GM19467 (cell line): Measurements from ENCODE around the gene THAP11.

Experiments
- ATAC-seq: cut with Tn5 transposase; IDR thresholded peaks from one replicate; pipeline ENCODE4 v1.9.1; 2021; ENCODE audit warnings: mild to moderate bottlenecking, moderate library complexity; ENCODE audit not compliant: unreplicated experiment

THAP11 gene

DNA sequence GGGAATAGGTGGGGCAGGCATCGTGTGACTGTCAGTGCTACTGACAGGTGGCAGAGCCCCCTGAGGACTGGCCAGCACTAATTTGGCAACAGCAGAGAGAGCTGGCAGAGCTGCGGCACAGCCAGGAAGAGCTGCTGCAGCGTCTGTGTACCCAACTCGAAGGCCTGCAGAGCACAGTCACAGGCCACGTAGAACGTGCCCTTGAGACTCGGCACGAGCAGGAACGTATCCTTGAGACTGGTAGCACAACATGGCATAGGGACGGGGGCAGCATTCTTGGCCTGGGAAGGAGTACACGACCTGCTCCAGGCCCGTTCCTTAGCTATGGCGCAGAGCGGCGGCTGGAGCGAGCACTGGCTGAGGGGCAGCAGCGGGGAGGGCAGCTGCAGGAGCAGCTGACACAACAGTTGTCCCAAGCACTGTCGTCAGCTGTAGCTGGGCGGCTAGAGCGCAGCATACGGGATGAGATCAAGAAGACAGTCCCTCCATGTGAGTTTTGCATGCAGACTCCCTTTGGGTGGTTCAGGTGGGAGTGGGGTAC lies 39.6 kb downstream of the THAP11 start:
- no peak for ATAC-seq

- ATAC-seq: no peak
Observed at GRCh38 chr16:67882374-67883145, 40.4 kb downstream of the THAP11 start.

GRCh38 chr16:67883146-67883871 lies 41.2 kb downstream of the THAP11 start:
- ATAC-seq: no peak

DNA sequence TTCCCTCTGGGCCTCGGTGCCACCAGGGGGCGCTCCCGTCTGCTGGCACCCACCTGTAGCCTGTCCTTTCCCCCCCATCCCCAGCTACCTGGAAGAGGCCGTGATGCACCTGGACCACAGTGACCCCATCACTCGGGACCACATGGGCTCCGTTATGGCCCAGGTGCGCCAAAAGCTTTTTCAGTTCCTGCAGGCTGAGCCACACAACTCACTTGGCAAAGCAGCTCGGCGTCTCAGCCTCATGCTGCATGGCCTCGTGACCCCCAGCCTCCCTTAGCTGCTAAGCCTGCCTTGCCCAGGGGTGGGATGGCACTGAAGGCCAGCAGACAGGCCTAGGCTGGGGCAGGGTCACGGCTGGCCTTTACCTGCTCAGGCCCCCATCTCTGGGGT lies 41.7 kb downstream of the THAP11 start:
- no peak for ATAC-seq

DNA sequence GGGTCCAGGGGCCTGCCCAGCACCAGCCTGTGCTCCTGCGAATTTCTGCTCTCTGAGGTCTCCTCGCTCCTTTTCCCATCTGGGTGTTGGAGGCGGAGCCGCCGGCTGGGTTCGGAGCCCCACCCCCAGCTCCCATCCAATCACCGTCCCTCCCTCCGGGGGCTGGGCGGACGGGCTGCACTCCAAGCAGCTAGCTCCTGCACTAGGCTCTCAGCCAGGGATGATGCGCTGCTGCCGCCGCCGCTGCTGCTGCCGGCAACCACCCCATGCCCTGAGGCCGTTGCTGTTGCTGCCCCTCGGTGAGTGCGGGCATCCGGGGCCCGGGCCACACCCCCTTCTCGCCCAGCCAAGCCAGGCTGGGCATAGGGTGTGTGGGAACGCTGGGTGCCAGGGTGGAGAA lies 42.6 kb downstream of the THAP11 start, which contains the start of gene NRN1L:
NRN1L (plus strand) TSS at position 202 of the 400 bp plus-strand sequence; CDS start at position 221, 19 bp downstream.
- no peak for ATAC-seq

GRCh38 chr16:67885545-67885944 lies 43.4 kb downstream of the THAP11 start:
- ATAC-seq: no peak

DNA sequence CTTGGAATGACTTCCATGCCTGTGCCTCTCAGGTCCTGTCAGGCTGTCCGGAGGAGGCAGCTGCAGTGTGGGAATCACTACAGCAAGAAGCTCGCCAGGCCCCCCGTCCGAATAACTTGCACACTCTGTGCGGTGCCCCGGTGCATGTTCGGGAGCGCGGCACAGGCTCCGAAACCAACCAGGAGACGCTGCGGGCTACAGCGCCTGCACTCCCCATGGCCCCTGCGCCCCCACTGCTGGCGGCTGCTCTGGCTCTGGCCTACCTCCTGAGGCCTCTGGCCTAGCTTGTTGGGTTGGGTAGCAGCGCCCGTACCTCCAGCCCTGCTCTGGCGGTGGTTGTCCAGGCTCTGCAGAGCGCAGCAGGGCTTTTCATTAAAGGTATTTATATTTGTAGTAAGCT lies 43.9 kb downstream of the THAP11 start:
- ATAC-seq: no peak

DNA sequence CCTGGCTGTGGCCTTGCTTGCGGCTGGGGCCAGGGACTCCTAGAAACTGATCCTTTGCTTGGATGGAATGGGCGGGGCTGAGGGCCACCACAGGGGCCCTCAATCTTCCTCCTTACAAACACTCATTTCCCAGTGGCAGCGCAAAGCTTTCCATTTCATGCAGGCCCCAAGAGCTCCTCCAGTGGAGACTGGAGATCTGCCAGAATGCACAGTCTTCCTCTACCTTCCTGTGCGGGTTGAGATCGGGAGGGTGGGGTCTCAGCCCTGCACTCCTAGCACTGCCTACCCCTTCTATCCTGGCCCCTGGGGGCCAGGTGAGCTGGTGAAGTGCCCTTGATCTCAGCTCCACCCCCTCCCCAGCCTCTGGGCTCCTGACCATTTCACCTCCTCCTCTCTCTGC lies 44.3 kb downstream of the THAP11 start:
- no peak for ATAC-seq

DNA sequence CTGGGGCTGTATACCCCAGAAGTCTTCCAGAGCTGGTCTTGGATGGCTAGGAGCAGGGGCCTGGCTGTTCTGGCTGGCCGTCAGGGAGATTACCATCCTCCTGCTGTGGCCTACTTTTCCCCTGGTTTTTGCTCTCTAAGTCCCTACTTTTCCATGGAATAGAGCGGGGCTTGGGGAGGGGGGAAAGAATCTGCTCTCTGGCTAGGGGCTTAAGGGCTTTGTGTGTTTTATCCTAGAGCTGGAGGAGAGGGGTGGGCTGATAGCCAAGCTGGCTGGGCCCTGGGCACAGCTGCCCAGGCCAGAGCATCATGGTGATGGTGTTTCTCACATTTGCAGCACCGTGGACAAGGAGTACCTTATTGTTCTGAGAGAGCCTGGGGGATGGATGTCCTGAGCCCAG lies 46.2 kb downstream of the THAP11 start:
- ATAC-seq: no peak

- ATAC-seq: no peak
Observed at GRCh38 chr16:67892375-67892774, 50.3 kb downstream of the THAP11 start.

GRCh38 chr16:67892899-67893742 lies 51.0 kb downstream of the THAP11 start, which contains the start of gene PSKH1:
Gene PSKH1, plus strand, starts transcription at chr16:67893254. Its CDS starts 15,496 bp downstream, at chr16:67908750.
- ATAC-seq: peak; percentile 83
